HG03039 (cell line): ENCODE measurements around the gene ATP5F1C.
"Not testable (repeated sequence)": the region's sequence is repeated elsewhere in the genome, so short reads cannot be mapped to it uniquely, and the experiment has no call there.

Source experiments
- ATAC-seq: cut with Tn5 transposase; IDR thresholded peaks from one replicate; pipeline ENCODE4 v1.9.1; 2021; ENCODE audit warnings: mild to moderate bottlenecking, moderate library complexity; ENCODE audit not compliant: unreplicated experiment

The ATP5F1C gene

GRCh38 chr10:7787857-7788638 lies at the start of gene ATP5F1C, which contains the start of gene KIN:
Gene ATP5F1C, plus strand, starts transcription at chr10:7788177. Its CDS starts 31 bp downstream, at chr10:7788208.
Gene KIN, minus strand, starts transcription at chr10:7787993. Its CDS starts 60 bp downstream, at chr10:7787933.
- peak; percentile 94 for ATAC-seq

- ATAC-seq: no peak
Measured at GRCh38 chr10:7738536-7739407, 49.2 kb upstream of the ATP5F1C start.

GRCh38 chr10:7744307-7744706 lies 43.7 kb upstream of the ATP5F1C start:
- no peak for ATAC-seq

GRCh38 chr10:7748637-7749036 lies 39.3 kb upstream of the ATP5F1C start:
- ATAC-seq: not testable (repeated sequence)

- no peak for ATAC-seq
Measured at GRCh38 chr10:7750222-7750621, 37.8 kb upstream of the ATP5F1C start.

GRCh38 chr10:7752251-7752650 lies 35.7 kb upstream of the ATP5F1C start:
- no peak for ATAC-seq

GRCh38 chr10:7755103-7755502 lies 32.9 kb upstream of the ATP5F1C start:
- ATAC-seq: no peak

- no peak for ATAC-seq
Measured at GRCh38 chr10:7756360-7756992, 31.5 kb upstream of the ATP5F1C start.

GRCh38 chr10:7763929-7764328 lies 24.0 kb upstream of the ATP5F1C start:
- no peak for ATAC-seq

GRCh38 chr10:7766241-7766640 lies 21.7 kb upstream of the ATP5F1C start:
- ATAC-seq: no peak

- ATAC-seq: no peak
Measured at GRCh38 chr10:7767209-7767608, 20.8 kb upstream of the ATP5F1C start.

- no peak for ATAC-seq
Measured at GRCh38 chr10:7768417-7768816, 19.6 kb upstream of the ATP5F1C start.

GRCh38 chr10:7773845-7774801 lies 13.9 kb upstream of the ATP5F1C start:
- no peak for ATAC-seq

GRCh38 chr10:7776777-7777176 lies 11.2 kb upstream of the ATP5F1C start:
- no peak for ATAC-seq

GRCh38 chr10:7782194-7782593 lies 5.8 kb upstream of the ATP5F1C start:
- not testable (repeated sequence) for ATAC-seq

- no peak for ATAC-seq
Measured at GRCh38 chr10:7786430-7786829, 1.5 kb upstream of the ATP5F1C start.

- ATAC-seq: peak; percentile 10
Measured at GRCh38 chr10:7787150-7787856, 674 bp upstream of the ATP5F1C start.

- ATAC-seq: peak; percentile 6
Measured at GRCh38 chr10:7788639-7789286, 786 bp downstream of the ATP5F1C start.

- no peak for ATAC-seq
Measured at GRCh38 chr10:7789390-7789789, 1.4 kb downstream of the ATP5F1C start.
